ENCODE data around the gene GLDN. TPM values are rescaled to one million over a fixed set of nuclear protein-coding genes. Genes with fewer than 3 reads are reported as not detected.

GLDN gene
- total RNA-seq, 1 experiment from 2014 or later, result 0.35 TPM

DNA sequence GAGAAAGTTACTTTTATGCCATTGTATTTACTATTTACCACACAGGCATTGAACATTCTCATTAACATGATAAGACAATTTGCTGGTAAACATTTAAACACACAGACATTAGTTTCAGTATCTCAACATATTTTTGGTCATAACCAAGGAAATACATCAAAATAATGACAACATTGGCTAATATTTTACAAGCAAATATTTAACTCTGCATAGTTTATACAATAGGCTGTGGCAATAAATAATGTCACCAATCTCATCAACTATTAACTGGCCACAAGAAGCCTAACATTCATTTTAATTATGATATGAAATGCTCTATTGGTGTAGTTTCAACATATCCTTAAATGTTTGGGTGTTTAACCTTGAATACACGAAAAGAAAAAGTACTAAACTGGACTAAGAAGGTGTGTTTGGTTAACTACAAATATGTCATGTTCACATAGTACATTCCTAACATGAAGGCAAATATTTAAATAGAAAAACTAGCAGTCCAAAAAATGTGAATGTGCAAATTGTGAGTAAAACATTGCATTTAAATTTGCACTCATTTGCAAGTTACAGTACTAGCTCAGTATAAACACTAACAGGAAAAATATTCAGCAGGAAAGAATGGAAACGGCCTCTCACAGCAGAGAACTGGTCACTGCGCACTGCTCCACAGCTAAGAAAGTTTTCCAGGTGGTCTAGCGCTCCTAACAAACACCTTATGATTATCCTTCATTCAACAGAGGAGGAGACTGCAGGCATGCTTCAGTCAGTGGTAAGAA, 106.6 kb downstream of the GLDN start:
- H3K4me3 ChIP-seq (ENCODE audit: insufficient read depth, low read depth, low read length), result no peak overlapping the region
- DNase-seq, result no peak
- H3K36me3 ChIP-seq (replicated peaks; ENCODE audit: control insufficient read depth, insufficient read depth, low read length), result no peaks in the 10 kb centered on the region
- no peaks in the 10 kb centered on the region for H3K27me3 ChIP-seq (ENCODE audit: control insufficient read depth, insufficient read depth, low read length)

DNA sequence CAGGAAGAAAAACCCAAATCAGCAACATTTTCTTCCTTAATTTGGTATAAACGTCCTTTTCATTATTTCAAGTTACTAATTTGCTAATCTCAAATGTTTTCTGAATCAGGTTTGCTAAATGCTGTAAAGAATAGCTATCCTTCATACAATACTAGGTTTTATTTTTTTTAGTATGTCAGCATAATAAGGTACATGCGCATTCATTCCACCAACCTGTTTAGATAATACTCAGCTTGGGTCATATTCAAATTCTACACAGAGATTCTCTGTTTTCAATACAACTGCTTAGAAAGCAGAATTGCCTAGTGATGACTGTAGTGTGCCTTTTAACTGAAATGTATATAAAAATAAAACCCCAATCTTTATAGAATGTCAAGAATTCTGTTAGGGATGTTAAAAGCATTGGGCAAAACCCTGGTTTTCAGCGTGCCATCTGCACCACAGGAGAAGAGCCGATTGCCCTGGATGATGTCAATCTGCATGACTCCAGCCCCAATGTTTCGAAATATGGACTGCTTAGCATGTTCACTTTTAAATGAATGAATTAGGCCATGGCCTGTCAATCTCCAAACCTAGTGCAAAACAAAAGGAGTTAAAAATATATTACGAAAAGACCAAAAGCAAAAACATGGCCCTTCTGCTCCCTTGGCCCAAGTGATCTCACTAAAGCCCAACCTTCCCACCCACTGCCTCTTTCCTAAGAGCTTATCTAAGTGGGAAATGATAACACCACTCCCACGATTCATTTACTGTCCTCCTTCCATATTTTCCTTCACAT, 107.4 kb downstream of the GLDN start:
- Histone ChIP-seq H3K36me3 (replicated peaks; ENCODE audit: control insufficient read depth, insufficient read depth, low read length) (no peaks in the 10 kb centered on the region), H3K4me3 (ENCODE audit: insufficient read depth, low read depth, low read length) (no peak overlapping the region), H3K27me3 (ENCODE audit: control insufficient read depth, insufficient read depth, low read length) (no peaks in the 10 kb centered on the region)
- no peak for DNase-seq

DNA sequence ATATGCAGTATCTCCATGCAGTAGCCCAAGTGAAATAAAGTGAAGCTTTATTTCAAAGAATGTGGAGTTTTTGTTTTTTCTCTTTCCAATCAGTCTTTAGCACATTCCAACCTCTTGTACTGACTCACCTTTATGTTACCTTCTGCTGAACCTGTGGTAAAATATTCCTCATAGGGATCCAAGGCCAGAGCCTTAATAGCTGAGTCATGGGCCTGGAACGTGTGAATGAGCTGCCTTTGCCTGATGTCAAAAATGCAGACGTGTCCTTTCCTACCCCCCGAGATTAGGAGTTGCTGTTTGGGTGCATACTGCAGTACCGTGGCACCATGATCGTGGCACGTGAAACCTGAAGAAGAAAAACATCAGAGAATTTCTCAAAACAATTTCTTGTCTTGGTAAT, 108.5 kb downstream of the GLDN start:
- no peak for DNase-seq
- Histone ChIP-seq H3K4me3 (ENCODE audit: insufficient read depth, low read depth, low read length) (no peak overlapping the region), H3K36me3 (replicated peaks; ENCODE audit: control insufficient read depth, insufficient read depth, low read length) (no peaks in the 10 kb centered on the region), H3K27me3 (ENCODE audit: control insufficient read depth, insufficient read depth, low read length) (no peaks in the 10 kb centered on the region)

Other genes starting within 250 kb of the GLDN start
- gene TNFAIP8L3, start 246.7 kb upstream of the GLDN start, total RNA-seq (2014; rRNA removed; shearing (Covaris generic)), result 0.28 and 0.41 TPM in 2 replicates
- not detected in 2 replicates for gene CYP19A1, start 3.1 kb upstream of the GLDN start, total RNA-seq (2014; rRNA removed; shearing (Covaris generic))

Measured in H7 (cell line).